Activated B cell treated with CpG ODN at 0.5 μM for 24 hours (primary cell): ENCODE data around the gene SIGMAR1. TPM values are rescaled to one million over a fixed set of nuclear protein-coding genes. Genes with fewer than 3 reads are reported as not detected.

Experiments
- ATAC-seq: fragments of 200-7000 bp; cut with Tn5 transposase; one replicate; pipeline ENCODE4 v1.10.0; 2021; ENCODE audit warnings: low read depth, mild to moderate bottlenecking, moderate library complexity
- CTCF ChIA-PET: fragments of 350-600 bp; sonication (Branson Sonifier 250); formaldehyde crosslinking; loops from one replicate; lab custom pipeline; 2021; ENCODE audit warnings: antibody characterized with exemption; lab: Charles Lee
- POLR2A ChIA-PET: fragments of 350-600 bp; sonication (Branson Sonifier 250); formaldehyde crosslinking; loops from one replicate; lab custom pipeline; 2021; ENCODE audit warnings: antibody characterized with exemption; lab: Charles Lee
- DNase-seq: peaks from one replicate; pipeline ENCODE4 v3.0.0; 2022
- H3K27ac Mint-ChIP-seq: one replicate; pipeline ENCODE4 v1.8.0; 2020; ENCODE audit warnings: mixed read lengths
- H3K27me3 Mint-ChIP-seq: one replicate; pipeline ENCODE4 v1.8.0; 2021; ENCODE audit warnings: mixed read lengths
- H3K36me3 Mint-ChIP-seq: one replicate; pipeline ENCODE4 v1.8.0; 2021; ENCODE audit warnings: low read depth, mixed read lengths
- H3K4me1 Mint-ChIP-seq: one replicate; pipeline ENCODE4 v1.8.0; 2021; ENCODE audit warnings: mixed read lengths
- H3K4me3 Mint-ChIP-seq: one replicate; pipeline ENCODE4 v1.8.0; 2020; ENCODE audit warnings: mild to moderate bottlenecking, mixed read lengths
- H3K9me3 Mint-ChIP-seq: one replicate; pipeline ENCODE4 v1.8.0; 2020; ENCODE audit warnings: mixed read lengths
- intact Hi-C: fragments of 100-400 bp; cut with micrococcal nuclease; formaldehyde crosslinking; loops from one replicate; pipeline ENCODE4 v1.15.1; 2024
- total RNA-seq: library from RNA; stranded (reverse); gene quantifications from 2 replicates; pipeline ENCODE4 v1.2.3, GENCODE V29; 2022
- TF ChIP-seq, protein P1 (sequence below): fragments of 200-600 bp; IDR thresholded peaks from one replicate; pipeline ENCODE4 v1.8.0; 2022; ENCODE audit warnings: antibody characterized with exemption, mild to moderate bottlenecking

SIGMAR1 gene
- total RNA-seq, 1 donor from 2014 or later: 27.2 TPM

DNA sequence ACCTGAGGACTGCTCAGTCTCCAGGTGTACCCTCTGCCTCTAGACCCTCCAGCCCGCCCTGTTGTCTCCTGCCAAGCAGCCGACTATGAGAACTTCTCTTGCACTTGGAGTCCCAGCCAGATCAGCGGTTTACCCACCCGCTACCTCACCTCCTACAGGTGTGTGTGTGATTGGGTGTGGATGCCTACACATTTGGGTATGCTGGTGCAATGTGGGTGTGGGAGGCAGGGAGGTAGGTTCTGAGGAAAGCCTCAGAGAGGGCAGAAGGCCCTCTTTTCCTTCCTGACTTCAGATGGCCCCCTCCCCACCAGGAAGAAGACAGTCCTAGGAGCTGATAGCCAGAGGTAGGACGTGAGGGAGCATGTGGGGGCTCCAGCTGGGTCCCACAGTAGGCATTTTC lies 19.4 kb upstream of the SIGMAR1 start:
- intact Hi-C loops: no loop called here
- DNase-seq (no peak), ATAC-seq (no peak)
- no peaks in the 10 kb centered on the region for H3K36me3 Mint-ChIP-seq
- peaks cover 8% of the 10 kb centered on the region for H3K4me1 Mint-ChIP-seq
- ChIA-PET CTCF (no interaction called here), POLR2A (interaction anchor here (1.0 kb wide), 1 partner anchor 8 kb away, joined by 7 read pairs; no protein-coding TSS in a partner anchor)
- no peaks in the 10 kb centered on the region for H3K27me3 Mint-ChIP-seq
- TF ChIP-seq, protein P1, sequence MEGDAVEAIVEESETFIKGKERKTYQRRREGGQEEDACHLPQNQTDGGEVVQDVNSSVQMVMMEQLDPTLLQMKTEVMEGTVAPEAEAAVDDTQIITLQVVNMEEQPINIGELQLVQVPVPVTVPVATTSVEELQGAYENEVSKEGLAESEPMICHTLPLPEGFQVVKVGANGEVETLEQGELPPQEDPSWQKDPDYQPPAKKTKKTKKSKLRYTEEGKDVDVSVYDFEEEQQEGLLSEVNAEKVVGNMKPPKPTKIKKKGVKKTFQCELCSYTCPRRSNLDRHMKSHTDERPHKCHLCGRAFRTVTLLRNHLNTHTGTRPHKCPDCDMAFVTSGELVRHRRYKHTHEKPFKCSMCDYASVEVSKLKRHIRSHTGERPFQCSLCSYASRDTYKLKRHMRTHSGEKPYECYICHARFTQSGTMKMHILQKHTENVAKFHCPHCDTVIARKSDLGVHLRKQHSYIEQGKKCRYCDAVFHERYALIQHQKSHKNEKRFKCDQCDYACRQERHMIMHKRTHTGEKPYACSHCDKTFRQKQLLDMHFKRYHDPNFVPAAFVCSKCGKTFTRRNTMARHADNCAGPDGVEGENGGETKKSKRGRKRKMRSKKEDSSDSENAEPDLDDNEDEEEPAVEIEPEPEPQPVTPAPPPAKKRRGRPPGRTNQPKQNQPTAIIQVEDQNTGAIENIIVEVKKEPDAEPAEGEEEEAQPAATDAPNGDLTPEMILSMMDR: no peak
- no peak overlapping the region for H3K4me3 Mint-ChIP-seq
- no peak overlapping the region for H3K27ac Mint-ChIP-seq
- H3K9me3 Mint-ChIP-seq: no peaks in the 10 kb centered on the region

DNA sequence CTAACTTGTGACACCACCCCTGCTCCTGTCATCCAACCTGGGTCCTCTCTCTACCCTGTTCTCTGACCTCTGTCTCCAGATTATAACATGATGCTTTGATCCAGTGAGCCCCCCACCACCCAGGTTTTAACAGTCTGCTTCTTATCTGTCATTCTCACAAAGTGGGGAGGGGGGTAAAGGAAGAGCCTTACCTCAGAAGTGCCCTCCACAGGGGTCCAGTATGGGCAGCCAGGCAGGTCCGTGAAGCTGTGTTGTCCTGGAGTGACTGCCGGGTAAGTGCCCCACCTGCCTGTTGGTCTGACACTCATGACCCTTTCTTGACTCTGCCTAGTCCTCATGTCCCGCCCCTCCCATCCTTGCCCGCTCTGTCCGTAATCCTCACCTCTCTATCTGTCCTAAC lies 17.8 kb upstream of the SIGMAR1 start:
- Mint-ChIP-seq H3K4me1 (peaks cover 8% of the 10 kb centered on the region), H3K27ac (no peak overlapping the region), H3K27me3 (no peaks in the 10 kb centered on the region), H3K4me3 (no peak overlapping the region), H3K36me3 (peaks cover 6% of the 10 kb centered on the region), H3K9me3 (no peaks in the 10 kb centered on the region)
- ATAC-seq: no peak
- ChIA-PET CTCF (no interaction called here), POLR2A (interaction anchor here (0.6 kb wide), 1 partner anchor 22 kb away, joined by 3 read pairs; no protein-coding TSS in a partner anchor)
- TF ChIP-seq, protein P1: no peak
- intact Hi-C loops: no loop called here
- no peak for DNase-seq

DNA sequence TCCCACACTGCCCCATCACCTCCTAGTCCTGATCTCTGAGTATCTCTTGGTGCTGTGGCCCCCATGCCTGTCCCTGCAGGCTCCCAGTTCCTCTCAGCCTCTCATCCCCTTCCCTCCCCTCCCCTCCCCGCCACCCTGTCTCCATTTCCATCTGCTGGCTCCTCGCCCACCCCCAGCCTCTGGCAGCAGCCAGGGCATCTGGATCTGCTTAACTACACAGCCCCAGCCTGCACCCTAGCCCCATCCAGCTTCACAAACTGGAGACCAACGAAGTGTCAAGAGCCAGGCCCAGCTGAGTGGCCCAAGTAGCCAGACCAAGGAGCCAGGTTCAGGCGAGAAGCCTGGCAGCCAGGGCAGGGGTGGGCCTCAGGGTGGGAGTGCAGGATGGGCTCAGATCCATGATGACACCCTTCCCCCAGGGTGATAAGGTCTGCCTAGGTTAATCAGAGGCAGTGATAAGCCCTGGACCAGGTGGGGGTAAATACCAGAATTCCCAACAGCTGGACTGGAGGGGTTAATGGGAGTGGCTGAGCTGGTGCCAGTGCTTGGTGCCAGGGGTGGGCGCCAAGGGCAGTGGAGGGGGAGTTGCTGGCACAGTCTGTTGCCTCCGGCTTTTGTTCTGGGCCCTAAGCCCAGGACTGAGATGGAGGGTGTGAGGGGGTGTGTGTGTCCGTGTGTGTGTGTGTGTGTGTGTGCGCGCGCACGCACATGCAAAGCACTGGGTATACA lies 16.9 kb upstream of the SIGMAR1 start:
- ChIA-PET POLR2A (interaction anchor here (0.9 kb wide), 1 partner anchor 10 kb away, joined by 3 read pairs; no protein-coding TSS in a partner anchor), CTCF (no interaction called here)
- TF ChIP-seq, protein P1: no peak
- intact Hi-C loops: no loop called here
- no peaks in the 10 kb centered on the region for H3K27me3 Mint-ChIP-seq
- no peak overlapping the region for H3K27ac Mint-ChIP-seq
- DNase-seq: no peak
- peaks cover 8% of the 10 kb centered on the region for H3K4me1 Mint-ChIP-seq
- H3K4me3 Mint-ChIP-seq: no peak overlapping the region
- no peak for ATAC-seq
- no peaks in the 10 kb centered on the region for H3K9me3 Mint-ChIP-seq
- H3K36me3 Mint-ChIP-seq: peaks cover 12% of the 10 kb centered on the region

GRCh38 chr9:34653151-34654072 lies 15.8 kb upstream of the SIGMAR1 start:
- no peak overlapping the region for H3K4me3 Mint-ChIP-seq

More at GRCh38 chr9:34653151-34654072, 15.8 kb upstream of the SIGMAR1 start:
- Mint-ChIP-seq H3K4me1 (peaks cover 14% of the 10 kb centered on the region), H3K9me3 (no peaks in the 10 kb centered on the region), H3K36me3 (peaks cover 23% of the 10 kb centered on the region), H3K27ac (no peak overlapping the region), H3K27me3 (no peaks in the 10 kb centered on the region)
- TF ChIP-seq, protein P1: no peak
- no peak for DNase-seq
- ChIA-PET POLR2A (interaction anchor here (1.7 kb wide), 1 partner anchor 12 kb away, joined by 5 read pairs; no protein-coding TSS in a partner anchor), CTCF (no interaction called here)
- intact Hi-C loops: no loop called here
- no peak for ATAC-seq
